Ramos (cell line): ENCODE measurements around the gene ALDH3B2.
"Not testable (repeated sequence)": the region's sequence is repeated elsewhere in the genome, so short reads cannot be mapped to it uniquely, and the experiment has no call there.

Experiments
- in situ Hi-C: fragments of 300-500 bp; cut with MboI; formaldehyde crosslinking; loops from one replicate; pipeline ENCODE4 v1.14.3; 2022; ENCODE audit warnings: low sequenced_read_pairs; ENCODE audit not compliant: unreplicated experiment

The ALDH3B2 gene

DNA sequence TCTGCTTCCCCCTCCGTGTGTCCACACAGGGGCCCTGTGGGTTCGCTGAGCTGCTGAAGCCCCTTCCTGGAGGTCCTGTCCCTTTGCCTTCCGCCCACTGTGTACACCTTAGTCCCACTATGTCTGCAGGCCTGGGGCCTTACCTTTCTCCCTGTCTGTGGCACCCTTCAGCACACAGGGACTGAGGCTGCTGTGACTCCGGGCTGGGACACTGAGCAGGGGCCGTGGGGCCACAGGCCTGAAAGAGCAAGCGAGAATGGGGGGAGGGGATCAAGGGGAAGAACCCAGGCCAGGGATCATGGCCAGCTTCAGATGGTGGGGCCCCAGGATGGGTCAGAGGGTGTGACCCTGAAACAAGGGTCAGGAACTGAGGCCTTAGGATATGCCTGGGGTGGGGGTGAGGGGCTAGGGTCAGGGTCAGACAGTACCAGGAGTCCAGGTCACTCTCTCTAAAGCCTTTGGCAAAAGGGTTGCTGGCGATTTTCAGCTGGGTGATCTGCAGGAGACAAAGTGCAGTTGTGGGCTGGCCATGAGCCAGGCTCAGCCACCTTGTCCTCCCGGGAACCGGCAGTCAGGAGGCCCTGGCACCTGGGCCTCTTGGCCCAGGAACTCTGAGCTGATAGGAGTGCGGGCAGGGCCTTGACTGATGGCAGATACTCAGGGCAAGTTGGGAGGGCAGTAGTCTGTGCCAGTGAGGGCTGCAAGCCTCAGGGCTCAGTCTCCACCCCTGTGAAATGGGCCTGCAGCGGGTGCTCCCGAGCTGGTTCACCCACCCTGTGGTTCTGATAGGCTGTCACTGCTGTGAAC lies 42.0 kb downstream of the ALDH3B2 start:
- in situ Hi-C loops: loop anchor here (5.0 kb wide), 2 partner anchors 70 to 155 kb away; no protein-coding TSS in a partner anchor

DNA sequence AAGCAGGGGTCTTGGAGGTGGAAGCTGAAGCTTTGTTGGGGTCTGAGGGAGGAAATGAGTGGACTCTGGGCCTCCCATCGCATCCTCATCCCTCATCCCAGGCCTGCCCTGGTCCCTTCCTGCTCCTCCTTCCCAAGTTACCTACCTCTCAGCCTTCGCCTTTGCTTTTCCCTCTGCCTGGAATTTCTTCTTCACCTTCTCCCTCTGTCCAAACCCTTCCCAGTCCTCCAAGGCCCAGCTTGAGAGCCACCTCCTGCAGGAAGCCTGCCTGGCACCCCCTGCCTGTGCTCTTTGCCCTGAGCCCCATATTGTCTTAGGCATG lies 42.6 kb downstream of the ALDH3B2 start:
- in situ Hi-C loops: loop anchor here (5.0 kb wide), 2 partner anchors 70 to 155 kb away; no protein-coding TSS in a partner anchor

DNA sequence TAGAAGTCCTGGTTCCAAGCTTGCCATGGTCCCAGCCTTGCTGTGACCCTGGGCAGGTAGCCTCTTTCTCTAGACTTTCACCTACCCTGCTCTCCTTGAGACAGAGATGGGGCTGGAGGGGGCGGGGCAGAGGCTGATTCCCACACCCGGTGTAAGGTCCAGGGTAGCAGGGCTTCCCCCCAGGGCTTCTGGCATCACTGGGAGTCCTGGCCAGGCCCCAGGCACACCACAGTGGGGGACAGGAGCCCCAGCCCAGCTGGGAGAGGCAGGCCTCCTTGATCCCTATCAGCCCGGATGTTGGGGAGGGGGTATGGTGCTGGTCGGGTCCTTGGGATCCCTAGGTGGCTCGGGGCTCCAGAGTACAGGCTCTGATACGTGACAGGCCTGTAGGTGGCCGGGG lies 43.0 kb downstream of the ALDH3B2 start:
- in situ Hi-C loops: loop anchor here (5.0 kb wide), 2 partner anchors 71 to 156 kb away; no protein-coding TSS in a partner anchor

DNA sequence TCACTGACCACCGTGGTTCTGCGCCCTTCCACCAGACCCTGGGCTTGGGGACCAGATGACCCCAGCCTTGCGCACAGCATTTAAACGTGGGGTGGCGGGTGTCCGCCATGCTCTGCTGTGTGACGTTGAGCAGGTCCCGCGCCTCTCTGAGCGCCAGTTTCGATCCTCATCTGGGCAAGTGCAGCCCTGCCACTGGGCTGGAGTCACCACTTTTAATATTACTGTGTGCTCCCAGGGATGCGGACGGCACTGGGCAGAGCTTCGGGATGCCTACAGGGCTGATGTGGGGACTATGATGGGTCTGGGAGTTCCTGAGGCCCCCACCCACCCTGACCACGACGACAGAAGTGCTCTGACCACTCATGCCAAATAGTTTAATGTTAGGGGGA lies 43.5 kb downstream of the ALDH3B2 start:
- in situ Hi-C loops: loop anchor here (5.0 kb wide), 2 partner anchors 71 to 156 kb away; no protein-coding TSS in a partner anchor

DNA sequence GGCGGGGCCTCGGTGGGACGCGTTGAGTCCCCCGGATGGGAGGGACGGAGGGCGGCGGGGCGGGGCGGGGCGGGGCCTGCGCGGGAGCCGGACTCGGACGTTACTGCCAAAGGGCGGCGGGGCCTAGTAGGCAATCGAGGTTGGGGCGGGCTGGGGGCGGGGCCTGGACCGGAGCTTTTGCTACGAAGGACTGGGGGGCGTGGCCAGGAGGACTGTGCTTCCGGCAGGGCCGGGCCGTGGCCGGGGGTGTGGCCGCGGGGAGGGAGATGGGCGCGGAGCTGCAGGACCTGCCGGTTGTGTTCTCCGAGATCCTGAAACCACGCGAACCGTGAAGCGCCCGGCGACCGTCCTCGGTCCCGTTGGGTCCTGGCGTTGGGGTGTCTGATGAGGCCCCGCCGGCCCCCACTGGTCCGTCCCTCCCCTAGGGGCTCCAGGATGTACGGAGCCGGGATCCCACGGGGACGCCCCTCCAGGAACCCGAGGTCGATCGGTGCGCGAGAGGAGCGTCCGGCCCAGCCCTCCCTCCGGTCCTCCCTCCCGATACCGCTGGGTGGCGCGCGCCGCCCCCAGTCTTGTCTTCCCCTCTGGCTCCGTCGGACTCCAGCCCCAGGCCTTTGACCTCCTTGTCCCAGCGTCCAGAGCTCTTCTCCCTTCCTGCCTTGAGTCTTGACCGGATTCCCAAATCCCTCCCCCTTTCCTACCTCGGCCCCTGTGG lies 44.0 kb downstream of the ALDH3B2 start:
- in situ Hi-C loops: loop anchor here (5.0 kb wide), 2 partner anchors 72 to 157 kb away; no protein-coding TSS in a partner anchor

DNA sequence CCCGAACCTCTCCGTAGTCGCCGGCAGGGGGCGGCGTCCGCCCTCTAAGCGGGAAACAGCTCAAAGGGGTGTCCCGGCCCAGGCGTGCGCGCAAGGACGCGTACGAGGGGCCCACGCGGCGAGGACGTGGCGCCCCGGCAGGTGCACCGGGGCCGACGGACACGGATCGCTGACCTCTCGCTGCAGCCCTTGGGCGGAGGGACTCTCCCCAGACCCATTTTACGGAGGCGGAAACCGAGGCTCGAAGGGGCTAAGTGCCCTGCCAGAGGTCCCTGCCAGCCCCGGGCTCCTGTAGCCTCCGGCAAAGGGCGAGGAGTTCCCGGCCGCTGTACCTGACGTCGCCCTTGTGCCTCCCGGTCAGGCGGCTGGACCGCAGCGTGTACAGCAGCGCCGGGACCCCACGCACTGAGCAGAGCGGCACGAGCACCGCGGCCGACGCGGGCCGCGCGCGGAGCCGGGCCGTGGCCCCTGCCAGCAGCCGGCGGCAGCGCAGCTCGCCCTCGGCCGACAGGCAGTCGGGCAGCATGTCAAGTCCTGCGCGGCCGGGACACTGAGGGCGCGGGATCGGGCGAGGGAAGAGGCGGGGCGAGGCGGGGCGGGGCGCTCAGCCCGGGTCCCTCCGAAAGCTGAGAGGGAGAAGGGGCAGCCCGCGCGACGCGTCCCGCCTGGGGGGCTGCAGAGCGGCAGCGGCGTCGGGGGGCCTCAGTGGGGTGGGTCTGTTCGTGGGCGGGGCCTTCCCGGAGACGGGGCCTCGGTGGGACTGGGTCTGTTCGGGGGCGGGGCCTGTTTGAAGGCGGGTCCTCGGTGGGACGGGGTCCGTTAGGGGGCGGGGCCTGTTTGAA lies 44.8 kb downstream of the ALDH3B2 start, which contains the start of gene NUDT8:
Gene NUDT8, minus strand, starts transcription at position 552 of the 842 bp plus-strand sequence. Its CDS starts 26 bp downstream, at position 526.
- in situ Hi-C loops: loop anchor here (5.0 kb wide), 2 partner anchors 73 to 158 kb away; no protein-coding TSS in a partner anchor

DNA sequence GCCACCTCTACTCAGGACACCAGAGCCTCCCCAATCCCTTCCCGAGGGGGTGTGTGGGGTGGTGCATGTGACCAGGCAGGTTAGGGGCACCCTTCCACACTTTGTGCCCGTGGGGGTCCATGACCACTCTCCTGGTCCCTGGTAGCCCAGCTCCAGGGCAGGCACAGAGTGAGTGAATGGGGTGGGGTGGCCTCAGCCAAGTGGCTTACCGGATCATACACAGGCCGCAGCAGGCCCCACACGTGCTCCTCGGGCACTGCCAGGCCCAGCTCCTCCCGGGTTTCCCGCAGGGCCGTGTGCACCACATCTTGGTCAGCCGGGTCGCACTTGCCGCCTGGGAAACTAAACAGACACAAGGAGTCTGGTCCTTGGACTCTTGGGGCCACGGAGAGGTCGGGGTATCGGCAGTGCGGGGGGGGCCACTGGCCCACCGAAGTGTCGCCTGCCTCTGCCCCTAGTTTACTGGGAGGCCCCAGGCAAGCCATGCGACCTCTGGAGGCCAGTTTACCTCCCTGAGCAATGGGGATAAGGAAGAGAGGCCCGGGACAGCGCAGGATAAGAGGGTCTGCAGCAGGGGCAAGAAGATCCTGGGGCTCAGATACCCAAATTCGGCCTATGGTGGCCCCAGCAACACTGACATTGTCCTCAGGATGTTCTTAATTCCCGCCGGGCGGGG lies 45.6 kb downstream of the ALDH3B2 start:
- in situ Hi-C loops: no loop called here

DNA sequence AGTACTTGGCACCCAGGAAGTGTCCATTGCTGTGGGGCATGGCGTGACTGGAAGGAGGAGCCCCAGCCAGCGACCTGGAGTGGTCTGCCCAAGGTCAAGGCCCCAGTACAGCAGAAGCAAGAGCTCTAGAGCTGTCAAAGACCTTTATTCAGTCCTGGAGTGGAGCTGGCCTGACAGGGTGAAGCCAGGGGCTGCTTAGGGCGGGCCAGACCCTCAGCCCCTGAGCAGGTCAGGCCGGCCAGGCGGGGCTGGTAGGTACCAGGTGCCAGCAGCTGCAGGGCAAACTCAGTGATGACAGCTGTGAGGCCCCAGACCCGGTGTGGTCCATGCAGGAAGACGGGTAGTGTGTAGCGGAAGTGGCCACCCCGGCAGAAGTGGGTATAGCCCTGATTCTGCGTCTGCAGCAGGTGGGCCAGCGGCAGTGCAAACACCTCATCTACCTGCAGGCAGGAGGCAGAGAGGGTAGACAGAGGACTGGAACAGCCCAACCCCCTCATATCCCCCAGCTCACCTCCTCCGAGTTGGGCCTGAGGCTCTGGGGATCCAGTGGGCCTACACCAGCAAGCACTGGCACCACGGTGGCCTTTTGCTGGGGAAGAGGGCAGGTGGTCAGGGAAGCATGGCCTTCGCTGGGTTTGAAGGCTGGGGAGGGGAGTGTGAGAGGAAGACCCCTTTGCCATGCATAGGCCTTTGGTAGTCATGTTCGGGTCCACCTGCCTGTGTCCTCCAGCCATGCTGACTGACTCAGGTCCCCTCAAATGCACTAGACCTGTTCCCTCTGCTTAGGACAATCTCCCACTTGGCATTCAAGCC lies 46.4 kb downstream of the ALDH3B2 start:
- in situ Hi-C loops: no loop called here

DNA sequence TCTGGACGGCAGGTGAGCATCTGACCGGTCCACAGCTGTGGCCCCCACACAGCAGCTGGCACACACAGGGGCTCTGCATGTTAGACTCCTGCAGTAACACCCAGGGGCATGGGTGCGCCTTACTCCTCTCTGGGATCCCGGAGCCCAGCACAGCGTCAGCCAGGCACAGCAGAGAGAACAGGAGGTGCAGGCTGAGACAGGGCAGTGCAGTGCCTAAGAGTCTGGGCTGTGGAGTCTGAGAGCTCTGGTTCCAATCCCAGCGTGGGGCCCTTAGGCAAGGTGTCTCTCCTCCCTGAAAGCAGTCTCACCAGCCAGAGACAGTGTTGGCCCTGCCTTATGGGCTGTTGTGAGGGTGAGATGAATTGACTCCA lies 47.0 kb downstream of the ALDH3B2 start:
- in situ Hi-C loops: no loop called here

DNA sequence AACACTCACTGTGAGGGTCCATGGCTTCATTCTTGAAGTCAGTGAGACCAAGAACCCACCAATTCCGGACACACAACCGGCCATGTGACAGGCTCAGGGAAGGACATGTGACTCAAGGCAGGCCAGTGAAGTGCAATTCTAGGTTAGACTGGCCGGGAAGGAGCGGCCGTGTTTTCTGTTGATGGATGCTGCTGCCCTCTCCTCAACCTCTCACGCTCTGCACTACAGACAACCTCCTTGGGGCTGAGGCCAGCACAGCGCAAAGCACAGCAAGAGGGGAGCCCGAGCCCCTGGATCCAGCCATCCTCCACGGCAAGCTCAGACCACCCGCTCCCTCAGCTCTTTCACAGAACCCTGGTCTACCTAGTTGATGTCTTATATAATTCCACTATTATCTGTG lies 47.5 kb downstream of the ALDH3B2 start:
- in situ Hi-C loops: no loop called here

DNA sequence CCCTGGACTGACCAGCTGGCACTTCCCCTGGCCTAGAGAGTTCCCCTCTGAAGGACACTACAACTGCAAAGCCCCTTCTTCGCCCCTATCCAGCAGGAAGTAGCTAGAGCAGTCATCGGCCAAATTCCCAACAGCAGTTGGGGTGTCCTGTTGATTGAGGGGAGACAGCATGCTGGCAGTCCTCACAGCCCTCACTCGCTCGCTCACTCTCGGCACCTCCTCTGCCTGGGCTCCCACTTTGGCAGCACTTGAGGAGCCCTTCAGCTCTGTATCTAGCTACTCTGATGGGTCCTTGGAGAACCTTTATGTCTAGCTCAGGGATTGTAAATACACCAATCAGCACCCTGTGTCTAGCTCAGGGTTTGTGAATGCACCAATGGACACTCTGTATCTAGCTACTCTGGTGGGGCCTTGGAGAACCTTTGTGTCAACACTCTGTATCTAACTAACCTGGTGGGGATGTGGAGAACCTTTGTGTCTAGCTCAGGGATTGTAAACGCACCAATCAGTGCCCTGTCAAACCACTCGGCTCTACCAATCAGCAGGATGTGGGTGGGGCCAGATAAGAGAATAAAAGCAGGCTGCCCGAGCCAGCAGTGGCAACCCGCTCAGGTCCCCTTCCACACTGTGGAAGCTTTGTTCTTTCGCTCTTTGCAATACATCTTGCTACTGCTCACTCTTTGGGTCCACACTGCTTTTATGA lies 48.1 kb downstream of the ALDH3B2 start:
- in situ Hi-C loops: not testable (repeated sequence)

DNA sequence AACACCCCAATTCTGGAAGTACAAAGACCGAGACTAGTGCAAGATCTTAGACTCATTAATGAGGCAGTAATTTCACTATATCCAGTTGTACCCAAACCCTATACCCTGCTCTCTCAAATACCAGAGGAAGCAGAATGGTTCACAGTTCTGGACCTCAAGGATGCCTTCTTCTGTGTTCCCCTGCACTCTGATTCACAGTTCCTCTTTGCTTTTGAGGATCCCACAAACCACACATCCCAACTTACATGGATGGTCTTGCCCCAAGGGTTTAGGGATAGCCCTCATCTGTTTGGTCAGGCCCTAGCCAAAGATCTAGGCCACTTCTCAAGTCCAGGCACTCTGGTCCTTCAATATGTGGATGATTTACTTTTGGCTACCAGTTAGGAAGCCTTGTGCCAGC lies 50.6 kb downstream of the ALDH3B2 start:
- in situ Hi-C loops: not testable (repeated sequence)

DNA sequence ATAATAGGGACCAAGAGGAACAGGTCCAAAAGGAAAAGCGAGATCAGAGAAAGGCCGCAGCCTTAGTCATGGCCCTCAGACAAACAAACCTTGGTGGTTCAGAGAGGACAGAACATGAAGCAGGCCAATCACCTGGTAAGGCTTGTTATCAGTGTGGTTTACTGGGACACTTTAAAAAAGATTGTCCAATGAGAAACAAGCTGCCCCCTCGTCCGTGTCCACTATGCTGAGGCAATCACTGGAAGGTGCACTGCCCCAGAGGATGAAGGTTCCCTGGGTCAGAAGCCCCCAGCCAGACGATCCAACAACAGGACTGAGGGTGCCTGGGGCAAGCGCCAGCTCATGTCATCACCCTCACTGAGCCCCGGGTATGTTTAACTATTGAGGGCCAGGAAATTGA lies 51.5 kb downstream of the ALDH3B2 start:
- in situ Hi-C loops: not testable (repeated sequence)

DNA sequence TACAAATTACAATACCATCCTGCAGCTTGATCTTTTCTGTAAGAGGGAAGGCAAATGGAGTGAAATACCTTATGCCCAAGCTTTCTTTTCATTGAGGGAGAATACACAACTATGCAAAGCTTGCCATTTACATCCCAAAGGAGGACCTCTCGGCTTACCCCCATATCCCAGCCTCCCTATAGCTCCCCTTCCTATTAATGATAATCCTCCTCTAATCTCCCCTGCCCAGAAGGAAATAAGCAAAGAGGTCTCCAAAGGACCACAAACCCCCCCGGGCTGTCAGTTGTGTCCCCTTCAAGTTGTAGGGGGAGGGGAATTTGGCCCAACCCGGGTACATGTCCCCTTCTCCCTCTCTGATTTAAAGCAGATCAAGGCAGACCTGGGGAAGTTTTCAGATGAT lies 52.5 kb downstream of the ALDH3B2 start:
- in situ Hi-C loops: not testable (repeated sequence)

DNA sequence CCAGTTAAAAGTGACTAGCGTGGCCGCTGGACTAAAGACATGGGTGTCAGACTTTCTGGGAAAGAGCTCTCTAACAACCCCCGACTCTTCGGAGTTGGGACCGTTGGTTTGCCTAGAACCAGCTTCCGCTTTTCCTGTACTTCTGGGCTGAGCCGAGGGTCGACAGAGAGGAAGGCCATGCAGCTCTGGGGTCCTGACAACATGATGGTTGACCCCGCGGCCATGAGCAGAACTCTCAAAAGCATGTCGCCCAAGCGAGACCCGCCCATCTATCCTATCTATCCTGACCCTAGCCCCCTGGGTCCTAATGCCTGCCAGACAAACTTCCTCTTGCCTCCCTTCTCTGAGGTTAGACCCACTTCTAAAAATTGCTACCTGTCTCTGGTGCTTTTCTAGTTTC lies 53.8 kb downstream of the ALDH3B2 start:
- in situ Hi-C loops: not testable (repeated sequence)

DNA sequence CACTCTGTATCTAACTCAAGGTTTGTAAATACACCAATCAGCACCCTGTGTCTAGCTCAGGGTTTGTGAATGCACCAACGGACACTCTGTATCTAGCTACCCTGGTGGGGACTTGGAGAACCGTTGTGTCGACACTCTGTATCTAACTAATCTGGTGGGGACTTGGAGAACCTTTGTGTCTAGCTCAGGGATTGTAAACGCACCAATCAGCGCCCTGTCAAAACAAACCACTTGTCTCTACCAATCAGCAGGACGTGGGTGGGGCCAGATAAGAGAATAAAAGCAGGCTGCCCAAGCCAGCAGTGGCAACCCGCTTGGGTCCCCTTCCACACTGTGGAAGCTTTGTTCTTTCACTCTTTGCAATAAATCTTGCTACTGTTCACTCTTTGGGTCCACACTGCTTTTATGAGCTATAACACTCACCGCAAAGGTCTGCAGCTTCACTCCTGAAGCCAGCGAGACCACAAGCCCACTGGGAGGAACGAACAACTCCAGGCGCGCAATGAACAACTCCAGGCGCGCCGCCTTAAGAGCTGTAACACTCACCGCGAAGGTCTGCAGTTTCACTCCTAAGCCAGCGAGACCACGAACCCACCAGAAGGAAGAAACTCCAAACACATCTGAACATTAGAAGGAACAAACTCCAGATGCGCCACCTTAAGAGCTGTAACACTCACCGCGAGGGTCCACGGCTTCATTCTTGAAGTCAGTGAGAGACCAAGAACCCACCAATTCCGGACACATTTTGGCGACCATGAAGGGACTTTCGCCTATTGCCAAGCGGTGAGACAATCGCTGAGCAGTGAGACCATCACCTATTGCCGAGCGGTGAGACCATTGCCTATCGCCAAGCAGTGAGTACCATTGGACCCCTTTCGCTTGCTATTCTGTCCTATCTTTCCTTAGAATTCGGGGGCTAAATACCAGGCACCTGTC lies 54.5 kb downstream of the ALDH3B2 start:
- in situ Hi-C loops: not testable (repeated sequence)

DNA sequence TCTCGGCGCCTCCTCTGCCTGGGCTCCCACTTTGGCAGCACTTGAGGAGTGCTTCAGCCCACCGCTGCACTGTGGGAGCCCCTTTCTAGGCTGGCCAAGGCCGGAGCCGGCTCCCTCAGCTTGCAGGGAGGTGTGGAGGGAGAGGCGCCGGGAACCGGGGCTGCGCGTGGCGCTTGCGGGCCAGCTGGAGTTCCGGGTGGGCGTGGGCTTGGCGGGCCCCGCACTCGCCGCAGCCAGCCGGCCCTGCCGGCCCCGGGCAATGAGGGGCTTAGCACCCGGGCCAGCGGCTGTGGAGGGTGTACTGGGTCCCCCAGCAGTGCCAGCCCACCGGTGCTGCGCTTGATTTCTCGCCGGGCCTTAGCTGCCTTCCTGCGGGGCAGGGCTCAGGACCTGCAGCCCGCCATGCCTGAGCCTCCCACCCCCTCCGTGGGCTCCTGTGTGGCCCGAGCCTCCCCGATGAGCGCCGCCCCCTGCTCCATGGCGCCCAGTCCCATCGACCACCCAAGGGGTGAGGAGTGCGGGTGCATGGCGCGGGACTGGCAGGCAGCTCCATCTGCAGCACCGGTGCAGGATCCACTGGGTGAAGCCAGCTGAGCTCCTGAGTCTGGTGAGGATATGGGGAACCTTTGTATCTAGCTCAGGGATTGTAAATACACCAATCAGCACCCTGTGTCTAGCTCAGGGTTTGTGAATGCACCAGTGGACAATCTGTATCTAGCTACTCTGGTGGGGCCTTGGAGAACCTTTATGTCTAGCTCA lies 55.3 kb downstream of the ALDH3B2 start:
- in situ Hi-C loops: not testable (repeated sequence)
